Stomach smooth muscle (tissue), 2 donors: ENCODE measurements around the gene MTA3.

Experiments
- H3K27ac ChIP-seq: one replicate; pipeline ENCODE4 v1.7.0; 2013; ENCODE audit warnings: mild to moderate bottlenecking, low read length, inconsistent platforms
- H3K27me3 ChIP-seq, 2 donors: one replicate each; pipeline ENCODE4 v1.7.0; 2013; ENCODE audit warnings: low read length in 2 of 2; ENCODE audit not compliant: insufficient read depth in 2 of 2, control insufficient read depth in 1 of 2
- H3K36me3 ChIP-seq, 2 donors: one replicate each; pipeline ENCODE4 v1.7.0; 2013; ENCODE audit warnings: low read length in 2 of 2; ENCODE audit not compliant: control insufficient read depth in 2 of 2, insufficient read depth in 2 of 2
- H3K4me1 ChIP-seq: one replicate; pipeline ENCODE4 v1.7.0; 2013; ENCODE audit warnings: low read length; ENCODE audit not compliant: control insufficient read depth, insufficient read depth
- H3K4me3 ChIP-seq, 2 donors: one replicate each; pipeline ENCODE4 v1.7.0; 2013; ENCODE audit warnings: low read length in 2 of 2
- H3K9ac ChIP-seq, 2 donors: one replicate each; pipeline ENCODE4 v1.7.0; 2013; ENCODE audit warnings: low read length in 2 of 2, mild to moderate bottlenecking in 1 of 2
- H3K9me3 ChIP-seq, 2 donors: one replicate each; pipeline ENCODE4 v1.7.0; 2013; ENCODE audit warnings: low read length in 2 of 2; ENCODE audit not compliant: control insufficient read depth in 2 of 2
- donor health status: healthy.
- donor health status: Pancreatic carcinoma.

The MTA3 gene

GRCh38 chr2:42794271-42795046 is 226.0 kb downstream of the MTA3 start:
- Histone ChIP-seq H3K27ac (no peak overlapping the region), H3K4me1 (peaks cover 15% of the 10 kb centered on the region), H3K27me3 (no peaks in the 10 kb centered on the region), H3K9ac (no peak overlapping the region), H3K9me3 (no peaks in the 10 kb centered on the region), H3K4me3 (no peak overlapping the region), H3K36me3 (no peaks in the 10 kb centered on the region)

GRCh38 chr2:42795275-42795674 is 226.8 kb downstream of the MTA3 start:
- Histone ChIP-seq H3K36me3 (no peaks in the 10 kb centered on the region), H3K4me3 (no peak overlapping the region), H3K27ac (no peak overlapping the region), H3K9me3 (no peaks in the 10 kb centered on the region), H3K4me1 (peaks cover 15% of the 10 kb centered on the region), H3K9ac (no peak overlapping the region), H3K27me3 (no peaks in the 10 kb centered on the region)

GRCh38 chr2:42795841-42796301 is 227.4 kb downstream of the MTA3 start:
- H3K9me3 ChIP-seq = no peaks in the 10 kb centered on the region
- no peaks in the 10 kb centered on the region for H3K36me3 ChIP-seq
- peak overlapping the region; percentile 53 for H3K27ac ChIP-seq
- H3K4me1 ChIP-seq = peaks cover 16% of the 10 kb centered on the region
- no peak overlapping the region for H3K4me3 ChIP-seq
- no peak overlapping the region for H3K9ac ChIP-seq
- no peaks in the 10 kb centered on the region for H3K27me3 ChIP-seq

- H3K36me3 ChIP-seq = no peaks in the 10 kb centered on the region
- no peak overlapping the region for H3K9ac ChIP-seq
- H3K4me1 ChIP-seq = peaks cover 17% of the 10 kb centered on the region
- H3K4me3 ChIP-seq = no peak overlapping the region
- no peaks in the 10 kb centered on the region for H3K27me3 ChIP-seq
- no peak overlapping the region for H3K27ac ChIP-seq
- H3K9me3 ChIP-seq = no peaks in the 10 kb centered on the region
These were observed 228.2 kb downstream of the MTA3 start for GRCh38 chr2:42796427-42797248.

GRCh38 chr2:42797281-42797680 is 228.8 kb downstream of the MTA3 start:
- H3K36me3 ChIP-seq = no peaks in the 10 kb centered on the region
- no peak overlapping the region for H3K27ac ChIP-seq
- peaks cover 15% of the 10 kb centered on the region for H3K4me1 ChIP-seq
- H3K9me3 ChIP-seq = no peaks in the 10 kb centered on the region
- no peaks in the 10 kb centered on the region for H3K27me3 ChIP-seq
- H3K9ac ChIP-seq = no peak overlapping the region
- H3K4me3 ChIP-seq = no peak overlapping the region

- H3K9me3 ChIP-seq = no peaks in the 10 kb centered on the region
- H3K4me1 ChIP-seq = peaks cover 9% of the 10 kb centered on the region
- H3K36me3 ChIP-seq = no peaks in the 10 kb centered on the region
- no peaks in the 10 kb centered on the region for H3K27me3 ChIP-seq
- no peak overlapping the region for H3K27ac ChIP-seq
- H3K4me3 ChIP-seq = no peak overlapping the region
- no peak overlapping the region for H3K9ac ChIP-seq
These were observed 231.4 kb downstream of the MTA3 start for GRCh38 chr2:42799881-42800280.

- H3K27ac ChIP-seq = peak overlapping the region; percentile 62
- no peaks in the 10 kb centered on the region for H3K36me3 ChIP-seq
- no peaks in the 10 kb centered on the region for H3K27me3 ChIP-seq
- no peaks in the 10 kb centered on the region for H3K9me3 ChIP-seq
- H3K4me3 ChIP-seq = no peak overlapping the region
- peaks cover 9% of the 10 kb centered on the region for H3K4me1 ChIP-seq
- no peak overlapping the region for H3K9ac ChIP-seq
These were observed 232.1 kb downstream of the MTA3 start for GRCh38 chr2:42800461-42800962.

- H3K9ac ChIP-seq = no peak overlapping the region
- H3K9me3 ChIP-seq = no peaks in the 10 kb centered on the region
- H3K27me3 ChIP-seq = no peaks in the 10 kb centered on the region
- H3K36me3 ChIP-seq = no peaks in the 10 kb centered on the region
- H3K4me1 ChIP-seq = peaks cover 9% of the 10 kb centered on the region
- H3K4me3 ChIP-seq = no peak overlapping the region
- peak overlapping the region; percentile 62 for H3K27ac ChIP-seq
These were observed 232.5 kb downstream of the MTA3 start for GRCh38 chr2:42800981-42801380.

GRCh38 chr2:42801381-42801780 is 232.9 kb downstream of the MTA3 start:
- Histone ChIP-seq H3K27me3 (no peaks in the 10 kb centered on the region), H3K27ac (peak overlapping the region; percentile 62), H3K9ac (no peak overlapping the region), H3K4me3 (no peak overlapping the region), H3K36me3 (no peaks in the 10 kb centered on the region), H3K4me1 (peaks cover 9% of the 10 kb centered on the region), H3K9me3 (no peaks in the 10 kb centered on the region)

GRCh38 chr2:42802150-42802549 is 233.7 kb downstream of the MTA3 start:
- Histone ChIP-seq H3K36me3 (no peaks in the 10 kb centered on the region), H3K9ac (no peak overlapping the region), H3K27me3 (no peaks in the 10 kb centered on the region), H3K27ac (no peak overlapping the region), H3K9me3 (no peaks in the 10 kb centered on the region), H3K4me3 (no peak overlapping the region), H3K4me1 (peaks cover 9% of the 10 kb centered on the region)
